Caki2 (cell line): ENCODE data around the gene BCKDK. TPM values are rescaled to one million over a fixed set of nuclear protein-coding genes. Genes with fewer than 3 reads are reported as not detected.
"Not testable (repeated sequence)": the region's sequence is repeated elsewhere in the genome, so short reads cannot be mapped to it uniquely, and the experiment has no call there.

Experiments used
- DNase-seq: peaks from one replicate; pipeline ENCODE4 v3.0.0-alpha.2; 2015; ENCODE audit warnings: low read depth
- in situ Hi-C: cut with HindIII; loops from 2 replicates; pipeline ENCODE4 v1.10.0; 2016; ENCODE audit warnings: low sequenced_read_pairs, low pct_unique_long_range_greater_than_20kb, mixed read lengths
- total RNA-seq: library from RNA; depleted of rRNA; stranded (reverse); fragments of >200 nt; shearing (Covaris generic); gene quantifications from 2 replicates; pipeline ENCODE4 v1.2.3, GENCODE V29; 2014; ENCODE audit warnings: low replicate concordance; rRNA removed

BCKDK gene
- total RNA-seq, 1 experiment from 2014 or later = 83.0 TPM

DNA sequence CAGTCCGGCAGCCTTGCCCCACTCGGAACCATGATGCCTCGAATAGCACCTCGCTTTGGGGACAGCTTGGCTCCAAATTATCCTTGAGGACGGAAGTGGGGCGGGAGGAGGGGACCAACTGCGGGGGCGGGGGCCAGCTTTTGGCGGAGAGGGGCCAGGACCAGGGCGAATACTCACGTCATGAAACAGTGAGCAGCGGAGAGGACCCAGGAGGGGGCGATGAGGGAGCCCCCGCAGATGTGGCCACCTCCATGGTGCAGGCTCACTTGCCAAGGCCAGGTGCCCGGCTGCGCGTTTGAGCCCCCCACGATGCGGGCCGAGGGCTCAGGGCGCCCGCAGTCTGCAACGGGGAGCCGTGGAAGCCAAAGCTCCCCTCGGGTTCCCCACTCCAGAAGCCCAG is 40.7 kb downstream of the BCKDK start:
- in situ Hi-C loops = no loop called here
- no peak for DNase-seq

DNA sequence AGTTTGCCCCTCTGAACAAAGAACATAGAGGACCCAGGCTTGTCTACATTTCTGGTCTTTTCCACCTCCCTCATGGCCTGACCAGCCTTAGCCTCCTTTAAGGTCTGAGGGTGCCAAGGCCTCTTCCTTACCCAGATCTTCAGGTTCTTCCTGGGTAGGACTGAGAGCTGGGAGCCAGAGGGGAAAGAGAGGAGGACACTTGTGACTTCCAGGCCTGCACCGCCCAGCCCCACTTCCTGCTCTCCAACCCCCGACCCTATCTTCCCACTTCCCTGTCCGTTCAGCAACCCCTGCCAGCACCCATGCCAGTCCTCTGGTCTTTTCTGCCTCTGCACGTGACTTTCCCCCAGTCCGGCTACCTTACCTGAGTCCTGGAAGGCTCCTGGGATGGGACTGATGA is 41.1 kb downstream of the BCKDK start:
- in situ Hi-C loops = no loop called here

DNA sequence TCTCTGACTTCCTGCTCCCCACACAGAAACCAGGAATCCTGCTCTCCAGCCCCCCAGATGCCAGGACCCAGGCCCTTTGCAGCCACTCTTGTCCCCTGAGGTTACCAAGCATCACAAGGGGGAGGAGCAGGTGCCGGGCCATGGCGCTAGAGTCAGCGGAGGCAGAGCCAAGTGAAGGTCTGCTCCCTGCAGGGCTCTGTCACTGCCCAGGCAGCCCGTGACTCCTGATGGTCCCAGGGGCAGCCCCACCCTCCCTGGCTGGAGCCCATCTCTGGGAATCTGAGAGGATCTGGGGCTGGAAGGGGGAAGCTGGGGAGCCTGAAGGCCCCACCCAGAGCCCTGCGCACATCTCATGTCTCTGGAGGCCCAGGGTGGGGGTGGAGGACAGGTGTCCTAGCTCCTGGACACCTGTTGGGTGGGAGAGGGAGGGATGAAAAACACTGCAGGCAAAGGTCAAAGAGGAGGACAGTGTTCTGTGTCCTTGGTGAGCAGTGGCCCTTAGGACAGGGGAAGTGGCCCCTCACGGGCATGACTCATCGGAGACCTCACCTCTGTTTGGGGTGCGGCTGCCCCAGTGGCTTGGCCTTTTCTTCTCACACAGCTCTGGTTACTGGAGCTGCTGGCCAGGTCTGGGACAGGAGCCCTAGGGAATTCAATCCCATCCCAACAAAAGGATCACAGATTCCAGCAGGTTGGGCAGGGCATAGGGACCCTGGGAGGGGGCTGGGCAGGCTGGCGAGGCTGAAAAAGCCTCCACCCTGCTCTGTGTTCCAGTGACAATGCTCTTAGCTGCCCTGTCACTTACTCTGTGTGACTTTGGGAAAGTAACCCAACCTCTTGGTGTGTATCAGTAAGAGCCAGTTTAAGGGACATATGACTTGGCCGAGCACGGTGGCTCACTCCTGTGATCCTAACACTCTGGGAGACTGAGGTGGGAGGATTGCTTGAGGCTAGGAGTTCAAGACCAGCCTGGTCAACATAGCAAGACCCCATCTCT is 42.0 kb downstream of the BCKDK start, which contains the start of gene PRSS36:
Gene PRSS36, minus strand, starts transcription at position 173 of the 997 bp plus-strand sequence. Its CDS starts 31 bp downstream, at position 142.
- in situ Hi-C loops = no loop called here
- DNase-seq = no peak

More for the DNA sequence above, 41.1 kb downstream of the BCKDK start:
- DNase-seq = no peak

DNA sequence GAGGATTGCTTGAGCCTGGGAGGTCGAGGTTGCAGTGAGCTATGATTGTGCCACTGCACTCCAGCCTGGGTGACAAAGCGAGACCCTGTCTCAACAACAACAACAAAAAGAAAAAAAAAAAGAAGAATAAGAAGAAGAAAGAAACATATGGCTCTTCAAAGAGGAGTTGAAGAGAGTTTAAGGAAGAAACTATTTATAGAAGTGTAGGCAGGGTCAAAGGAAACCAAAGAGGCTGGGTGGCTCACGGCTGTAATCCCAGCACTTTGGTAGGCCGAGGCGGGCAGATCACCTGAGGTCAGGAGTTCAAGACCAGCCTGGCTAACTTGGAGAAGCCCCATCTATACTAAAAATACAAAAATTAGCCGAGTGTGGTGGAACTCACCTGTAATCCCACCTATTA is 42.8 kb downstream of the BCKDK start:
- in situ Hi-C loops = not testable (repeated sequence)

DNA sequence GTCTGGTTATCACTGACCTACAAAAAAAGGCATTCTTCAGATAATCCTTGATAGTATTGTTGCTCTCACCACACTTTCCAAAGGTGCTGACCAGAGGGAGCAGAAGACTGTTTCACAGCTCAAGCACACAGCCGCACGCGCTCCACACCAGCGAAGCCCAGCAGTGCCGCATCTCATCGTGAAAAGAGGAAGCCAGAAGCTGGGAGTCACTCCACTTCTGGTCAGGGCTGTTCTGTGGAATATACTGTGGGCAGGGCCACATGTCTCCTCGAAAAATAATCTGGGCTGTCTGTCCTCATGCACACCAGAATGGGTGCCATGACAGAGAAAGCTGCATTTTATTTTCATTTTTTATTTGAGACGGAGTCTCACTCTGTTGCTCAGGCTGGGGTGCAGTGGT is 49.0 kb downstream of the BCKDK start:
- in situ Hi-C loops = no loop called here

More for the DNA sequence above, 42.8 kb downstream of the BCKDK start:
- not testable (repeated sequence) for DNase-seq

More for the DNA sequence above, 49.0 kb downstream of the BCKDK start:
- no peak for DNase-seq

Other genes with a start within 250 kb of the BCKDK start
- 154 and 157 TPM in 2 replicates for gene BCL7C, start 214.3 kb upstream of the BCKDK start, total RNA-seq
- 0.84 and 2.9 TPM in 2 replicates for gene CTF1, start 211.8 kb upstream of the BCKDK start, total RNA-seq
- 51.9 and 58.5 TPM in 2 replicates for gene FBXL19, start 184.8 kb upstream of the BCKDK start, total RNA-seq
- 82.7 and 96.5 TPM in 2 replicates for gene ORAI3, start 159.3 kb upstream of the BCKDK start, total RNA-seq
- gene SETD1A, start 150.6 kb upstream of the BCKDK start, total RNA-seq = 0.81 and 1.2 TPM in 2 replicates
- gene HSD3B7, start 123.2 kb upstream of the BCKDK start, total RNA-seq = 73.0 and 95.3 TPM in 2 replicates
- 0.46 TPM in 1 of 2 replicates, not detected in the other for gene STX1B, start 97.7 kb upstream of the BCKDK start, total RNA-seq
- 72.2 and 83.1 TPM in 2 replicates for gene STX4, start 74.8 kb upstream of the BCKDK start, total RNA-seq
- gene ZNF668, start 34.1 kb upstream of the BCKDK start, total RNA-seq = 16.1 and 18.3 TPM in 2 replicates
- gene ZNF646, start 34.0 kb upstream of the BCKDK start, total RNA-seq = 23.9 and 24.0 TPM in 2 replicates
- gene PRSS53, start 19.4 kb upstream of the BCKDK start, total RNA-seq = 1.8 and 5.1 TPM in 2 replicates
- 184 and 187 TPM in 2 replicates for gene VKORC1, start 13.6 kb upstream of the BCKDK start, total RNA-seq
- gene KAT8, start 9.3 kb downstream of the BCKDK start, total RNA-seq = 102 and 108 TPM in 2 replicates
- gene PRSS8, start 27.3 kb downstream of the BCKDK start, total RNA-seq = 2.9 and 4.4 TPM in 2 replicates
- gene PRSS36, start 41.7 kb downstream of the BCKDK start, total RNA-seq = 0.17 and 10.6 TPM in 2 replicates
- gene FUS, start 71.8 kb downstream of the BCKDK start, total RNA-seq = 15.3 and 34.6 TPM in 2 replicates
- gene PYCARD, start 94.4 kb downstream of the BCKDK start, total RNA-seq = 198 and 228 TPM in 2 replicates
- gene TRIM72, start 105.7 kb downstream of the BCKDK start, total RNA-seq = not detected in 2 replicates
- gene PYDC1, start 108.7 kb downstream of the BCKDK start, total RNA-seq = not detected in 2 replicates
- gene ITGAM, start 151.6 kb downstream of the BCKDK start, total RNA-seq = 2.0 and 3.6 TPM in 2 replicates
- gene ITGAX, start 246.8 kb downstream of the BCKDK start, total RNA-seq = 9.7 and 18.6 TPM in 2 replicates